Stimulated activated memory B cell treated with anti-CD40 and anti-IgM and Interleukin-4, amounts not matched to agents 10 μg/mL and 1 μg/mL and 100 μg/mL, for 72 hours (primary cell): Measurements from ENCODE around the gene MED15.

Experiments used
- ATAC-seq: fragments of 150-1000 bp; cut with Tn5 transposase; 2 replicates; pipeline ENCODE4 v1.10.0; 2021
- H3K27ac Mint-ChIP-seq: one replicate; pipeline ENCODE4 v1.8.0; 2022; ENCODE audit warnings: mild to moderate bottlenecking, mixed read lengths
- H3K27me3 Mint-ChIP-seq: one replicate; pipeline ENCODE4 v1.8.0; 2022; ENCODE audit warnings: mixed read lengths
- H3K36me3 Mint-ChIP-seq: one replicate; pipeline ENCODE4 v1.8.0; 2022; ENCODE audit warnings: mixed read lengths
- H3K4me1 Mint-ChIP-seq: one replicate; pipeline ENCODE4 v1.8.0; 2022; ENCODE audit warnings: mixed read lengths
- H3K4me3 Mint-ChIP-seq: one replicate; pipeline ENCODE4 v1.8.0; 2022; ENCODE audit warnings: mild to moderate bottlenecking, moderate library complexity, mixed read lengths
- H3K9me3 Mint-ChIP-seq: one replicate; pipeline ENCODE4 v1.8.0; 2022; ENCODE audit warnings: mixed read lengths

Gene MED15

DNA sequence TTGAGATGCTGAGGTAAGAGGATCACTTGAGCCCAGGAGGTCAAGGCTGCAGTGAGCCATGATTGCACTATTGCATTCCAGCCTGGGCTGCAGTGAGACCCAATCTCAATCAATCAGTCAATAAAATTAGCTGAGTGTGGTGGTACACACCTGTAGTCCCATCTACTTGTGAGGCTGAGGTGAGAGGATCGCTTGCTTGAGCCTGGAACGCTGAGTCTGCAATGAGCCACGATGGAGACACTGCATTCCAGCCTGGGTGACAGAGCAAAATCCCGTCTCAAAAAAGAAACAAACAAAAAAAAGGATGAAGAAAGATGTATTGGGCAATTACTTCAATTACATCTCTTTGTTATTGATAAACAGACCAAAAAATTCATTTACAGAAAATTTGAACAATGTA lies 54.5 kb downstream of the MED15 start:
- H3K36me3 Mint-ChIP-seq, result peaks cover 74% of the 10 kb centered on the region
- H3K27me3 Mint-ChIP-seq, result no peaks in the 10 kb centered on the region
- peaks cover 10% of the 10 kb centered on the region for H3K4me1 Mint-ChIP-seq
- H3K27ac Mint-ChIP-seq, result no peak overlapping the region
- H3K4me3 Mint-ChIP-seq, result no peak overlapping the region
- H3K9me3 Mint-ChIP-seq, result peaks cover 9% of the 10 kb centered on the region
- no peak for ATAC-seq

DNA sequence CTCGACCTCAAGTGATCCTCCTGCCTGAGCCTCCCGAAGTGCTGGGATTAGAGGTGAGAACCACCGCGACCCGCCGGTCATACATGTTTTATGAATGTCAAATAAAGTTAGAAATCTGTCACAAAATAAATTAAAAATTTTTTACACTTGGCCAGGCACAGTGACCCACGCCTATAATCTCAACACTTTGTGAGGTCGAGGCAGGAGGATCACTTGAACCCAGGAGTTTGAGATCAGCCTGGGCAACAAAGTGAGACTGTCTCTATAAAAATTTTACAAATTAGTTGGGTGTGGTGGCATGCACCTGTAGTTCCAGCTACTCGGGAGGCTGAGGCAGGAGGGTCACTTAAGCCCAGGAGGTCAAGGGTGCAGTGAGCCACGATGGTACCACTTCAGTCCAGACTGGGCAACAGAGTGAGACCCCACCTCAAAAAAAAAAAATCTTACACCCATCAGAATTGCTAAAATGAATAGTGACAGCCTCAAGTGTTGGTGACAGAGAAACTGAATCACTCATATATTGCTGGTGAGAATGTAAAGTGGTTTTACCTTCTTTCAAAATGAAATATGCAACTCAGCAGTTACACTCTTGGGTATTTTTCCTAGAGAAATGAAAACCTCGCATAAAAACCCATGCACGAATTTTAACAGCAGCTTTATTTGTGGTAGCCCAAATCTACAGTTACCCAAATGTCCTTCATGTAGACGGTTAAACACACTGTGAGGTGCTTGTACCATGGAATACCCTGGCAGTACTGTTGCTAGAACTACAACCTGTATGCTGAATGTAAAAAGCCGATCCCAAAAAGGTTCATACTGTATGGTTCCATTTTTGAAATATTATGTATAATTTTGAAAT lies 55.4 kb downstream of the MED15 start:
- no peak for ATAC-seq
- Mint-ChIP-seq H3K4me1 (peaks cover under 1% of the 10 kb centered on the region), H3K27me3 (no peaks in the 10 kb centered on the region), H3K27ac (no peak overlapping the region), H3K36me3 (peaks cover 73% of the 10 kb centered on the region), H3K4me3 (no peak overlapping the region), H3K9me3 (peaks cover 9% of the 10 kb centered on the region)

DNA sequence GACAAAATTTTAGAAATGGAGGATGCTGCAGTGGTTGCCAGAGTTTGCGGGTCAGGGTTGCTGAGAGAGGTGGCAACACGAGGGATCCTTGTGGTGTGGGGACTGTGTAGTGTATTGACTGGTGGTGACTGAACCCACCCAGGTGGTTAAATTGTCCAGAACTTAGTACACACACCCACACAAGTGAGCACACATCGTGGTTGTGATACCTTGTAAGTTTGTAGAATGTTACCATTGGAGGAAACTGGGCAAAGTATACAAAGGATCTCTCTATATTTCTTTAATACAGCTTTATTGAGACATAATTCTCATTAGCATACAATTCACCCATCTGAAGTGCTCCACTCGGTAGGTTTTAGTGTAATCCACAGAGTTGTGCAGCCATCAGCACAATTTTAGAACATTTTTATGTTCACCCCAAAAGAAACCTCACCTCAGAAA lies 56.1 kb downstream of the MED15 start:
- no peak overlapping the region for H3K27ac Mint-ChIP-seq
- ATAC-seq, result no peak
- peaks cover 4% of the 10 kb centered on the region for H3K4me1 Mint-ChIP-seq
- H3K27me3 Mint-ChIP-seq, result no peaks in the 10 kb centered on the region
- H3K36me3 Mint-ChIP-seq, result peaks cover 71% of the 10 kb centered on the region
- H3K4me3 Mint-ChIP-seq, result no peak overlapping the region
- H3K9me3 Mint-ChIP-seq, result peaks cover 8% of the 10 kb centered on the region

DNA sequence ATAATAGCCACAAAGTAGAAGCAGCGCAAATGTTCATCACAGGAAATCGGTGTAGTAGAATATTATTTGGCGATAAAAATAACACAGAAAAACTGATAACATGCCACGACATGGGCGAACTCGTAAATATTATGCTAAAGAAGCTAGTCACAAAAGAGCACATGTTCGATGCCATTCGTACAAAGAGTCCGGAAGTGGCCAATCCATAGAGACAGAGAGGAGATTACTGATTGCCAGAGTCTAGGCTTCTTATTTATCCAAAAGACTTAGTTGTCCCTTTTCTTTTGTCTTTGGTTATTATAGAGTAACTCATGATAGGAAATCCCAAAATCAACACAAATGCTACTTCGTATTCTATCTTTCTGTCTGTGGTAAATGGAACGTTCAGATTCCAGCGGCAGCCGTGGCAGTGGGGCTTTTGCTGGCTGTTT lies 56.5 kb downstream of the MED15 start:
- Mint-ChIP-seq H3K27ac (no peak overlapping the region), H3K9me3 (peaks cover 4% of the 10 kb centered on the region), H3K27me3 (no peaks in the 10 kb centered on the region), H3K36me3 (peaks cover 71% of the 10 kb centered on the region), H3K4me3 (no peak overlapping the region), H3K4me1 (peaks cover 9% of the 10 kb centered on the region)
- ATAC-seq, result no peak

DNA sequence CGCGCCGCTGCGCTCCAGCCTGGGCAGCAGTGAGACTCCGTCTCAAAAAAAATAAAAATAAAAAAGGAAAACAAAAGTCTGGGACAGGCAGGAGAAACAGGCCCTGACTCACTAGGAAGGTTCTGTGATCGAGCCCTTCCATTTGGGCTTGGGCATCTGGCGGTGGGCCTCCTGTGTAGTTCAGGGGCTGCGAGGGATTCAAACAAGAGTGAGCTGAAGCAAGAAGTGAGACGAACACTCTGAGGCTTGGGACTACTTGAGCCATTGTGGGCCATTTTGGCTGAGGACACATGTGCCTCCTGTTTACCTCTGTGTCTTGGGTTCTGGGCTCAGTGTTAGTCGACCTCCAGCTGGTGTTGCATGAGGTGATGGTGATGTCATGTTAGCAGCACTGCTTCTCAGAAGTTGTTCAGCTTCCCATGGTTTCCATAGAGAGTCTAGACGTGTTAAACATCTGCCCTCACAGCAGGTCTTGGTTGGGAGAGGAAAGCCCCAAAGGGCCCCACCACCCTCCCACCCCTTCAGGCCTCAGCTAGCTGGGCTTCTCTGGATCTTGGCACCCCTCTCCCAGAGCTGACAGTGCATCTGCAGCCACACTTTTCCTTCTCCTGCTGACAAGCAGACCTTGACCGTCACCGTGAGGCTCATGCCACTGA lies 57.8 kb downstream of the MED15 start:
- ATAC-seq, result no peak
- Mint-ChIP-seq H3K36me3 (peaks cover 69% of the 10 kb centered on the region), H3K4me3 (no peak overlapping the region), H3K9me3 (no peaks in the 10 kb centered on the region), H3K27ac (no peak overlapping the region), H3K27me3 (no peaks in the 10 kb centered on the region), H3K4me1 (peaks cover 20% of the 10 kb centered on the region)

DNA sequence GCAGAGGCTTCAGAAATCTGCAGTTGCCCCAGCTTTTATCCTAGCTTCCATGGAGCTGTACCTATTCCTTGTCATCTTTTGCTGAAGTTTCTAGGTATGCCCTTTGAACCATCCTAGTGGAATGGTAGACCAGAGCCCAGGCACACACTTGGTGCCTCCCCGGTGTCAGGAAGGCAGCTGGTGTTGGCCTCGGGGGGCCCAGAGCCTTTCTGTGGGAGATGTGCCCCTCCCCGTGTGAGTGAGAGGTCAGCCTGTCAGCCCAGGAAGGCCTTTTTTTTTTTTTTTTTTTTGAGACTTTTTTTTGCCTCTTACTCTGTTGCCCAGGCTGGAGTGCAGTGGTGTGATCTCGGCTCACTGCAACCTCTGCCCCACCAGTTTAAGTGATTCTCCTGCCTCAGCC lies 58.4 kb downstream of the MED15 start:
- ATAC-seq, result no peak
- Mint-ChIP-seq H3K4me1 (peaks cover 20% of the 10 kb centered on the region), H3K36me3 (peaks cover 66% of the 10 kb centered on the region), H3K27me3 (no peaks in the 10 kb centered on the region), H3K27ac (no peak overlapping the region), H3K9me3 (no peaks in the 10 kb centered on the region), H3K4me3 (no peak overlapping the region)

DNA sequence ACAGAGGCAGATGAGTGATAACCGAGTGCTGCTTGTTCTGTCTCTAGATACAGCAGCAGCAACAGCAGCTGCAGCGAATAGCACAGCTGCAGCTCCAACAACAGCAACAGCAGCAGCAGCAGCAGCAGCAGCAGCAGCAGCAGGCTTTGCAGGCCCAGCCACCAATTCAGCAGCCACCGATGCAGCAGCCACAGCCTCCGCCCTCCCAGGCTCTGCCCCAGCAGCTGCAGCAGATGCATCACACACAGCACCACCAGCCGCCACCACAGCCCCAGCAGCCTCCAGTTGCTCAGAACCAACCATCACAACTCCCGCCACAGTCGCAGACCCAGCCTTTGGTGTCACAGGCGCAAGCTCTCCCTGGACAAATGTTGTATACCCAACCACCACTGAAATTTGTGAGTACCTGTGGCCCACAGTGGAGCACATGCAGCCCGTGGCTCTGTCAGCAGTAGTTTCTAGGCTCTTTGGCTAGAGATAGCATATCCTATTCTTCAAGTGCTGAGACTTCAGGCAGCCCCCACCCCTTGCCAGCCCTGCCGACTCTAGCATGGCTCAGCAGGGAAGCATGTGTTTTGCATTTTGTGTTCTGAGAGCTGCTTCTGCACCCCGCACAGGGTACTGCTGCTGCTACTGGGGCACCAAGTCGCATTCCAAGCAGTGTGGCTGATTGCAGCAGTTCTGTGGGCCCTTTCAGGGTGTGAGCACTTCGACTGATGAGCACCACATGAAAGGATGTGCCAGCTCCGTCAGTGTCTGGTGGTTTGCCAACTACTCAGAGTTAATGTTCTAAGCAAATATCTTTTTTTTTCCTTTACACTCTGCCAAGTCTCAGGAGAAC lies 59.2 kb downstream of the MED15 start:
- no peaks in the 10 kb centered on the region for H3K9me3 Mint-ChIP-seq
- peaks cover 66% of the 10 kb centered on the region for H3K36me3 Mint-ChIP-seq
- no peaks in the 10 kb centered on the region for H3K27me3 Mint-ChIP-seq
- no peak overlapping the region for H3K4me3 Mint-ChIP-seq
- H3K27ac Mint-ChIP-seq, result no peak overlapping the region
- peaks cover 24% of the 10 kb centered on the region for H3K4me1 Mint-ChIP-seq
- ATAC-seq, result no peak

DNA sequence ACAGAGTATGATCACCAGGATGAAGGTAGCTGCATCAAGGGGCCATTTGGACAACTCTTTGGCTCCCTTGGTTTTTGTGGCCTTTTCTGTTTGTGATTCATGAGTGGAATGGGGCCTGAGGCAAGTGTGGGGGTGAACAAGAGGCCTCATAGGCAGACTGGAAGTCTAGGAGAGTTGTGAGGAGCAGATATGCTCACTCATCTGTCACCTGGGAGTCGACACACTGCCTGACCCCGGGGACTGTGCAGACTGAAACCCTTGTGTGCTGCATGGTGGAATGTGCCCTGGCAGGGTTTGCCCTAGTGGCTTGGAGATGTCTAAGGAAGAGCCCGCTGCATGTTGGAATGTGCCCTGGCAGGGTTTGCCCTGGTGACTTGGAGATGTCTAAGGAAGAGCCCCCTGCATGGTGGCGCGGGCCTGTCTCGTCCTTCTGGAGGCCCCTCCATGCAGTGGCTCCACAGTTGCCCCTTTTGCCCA lies 60.0 kb downstream of the MED15 start:
- Mint-ChIP-seq H3K4me1 (peaks cover 24% of the 10 kb centered on the region), H3K36me3 (peaks cover 71% of the 10 kb centered on the region)

DNA sequence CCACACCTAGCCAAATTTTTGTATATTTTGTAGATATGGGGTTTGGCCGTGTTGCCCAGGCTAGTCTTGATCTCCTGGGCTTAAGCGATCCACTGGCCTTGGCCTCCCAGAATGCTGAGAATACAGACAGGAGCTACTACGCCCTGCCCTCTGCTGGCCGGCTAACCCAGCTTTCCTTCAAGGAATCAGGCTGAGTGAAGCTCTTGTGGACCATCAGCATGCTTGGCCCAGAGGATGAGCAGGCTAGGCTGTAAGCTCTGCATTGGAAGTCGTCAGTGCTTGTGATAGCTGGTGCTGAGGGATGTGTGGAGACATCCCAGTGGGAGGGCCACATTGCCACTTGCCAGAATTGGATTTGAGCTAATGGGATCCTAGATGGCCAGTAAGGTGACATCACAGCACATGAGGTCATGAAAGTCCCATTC lies 60.6 kb downstream of the MED15 start:
- H3K36me3 Mint-ChIP-seq, result peaks cover 73% of the 10 kb centered on the region
- H3K27ac Mint-ChIP-seq, result peak overlapping the region; percentile 78
- ATAC-seq, result no peak
- no peak overlapping the region for H3K4me3 Mint-ChIP-seq
- peaks cover 24% of the 10 kb centered on the region for H3K4me1 Mint-ChIP-seq
- no peaks in the 10 kb centered on the region for H3K27me3 Mint-ChIP-seq
- H3K9me3 Mint-ChIP-seq, result no peaks in the 10 kb centered on the region

More for the DNA sequence above, 60.0 kb downstream of the MED15 start:
- no peak overlapping the region for H3K27ac Mint-ChIP-seq
- H3K9me3 Mint-ChIP-seq, result no peaks in the 10 kb centered on the region
- H3K27me3 Mint-ChIP-seq, result no peaks in the 10 kb centered on the region
- H3K4me3 Mint-ChIP-seq, result no peak overlapping the region
- ATAC-seq, result no peak

DNA sequence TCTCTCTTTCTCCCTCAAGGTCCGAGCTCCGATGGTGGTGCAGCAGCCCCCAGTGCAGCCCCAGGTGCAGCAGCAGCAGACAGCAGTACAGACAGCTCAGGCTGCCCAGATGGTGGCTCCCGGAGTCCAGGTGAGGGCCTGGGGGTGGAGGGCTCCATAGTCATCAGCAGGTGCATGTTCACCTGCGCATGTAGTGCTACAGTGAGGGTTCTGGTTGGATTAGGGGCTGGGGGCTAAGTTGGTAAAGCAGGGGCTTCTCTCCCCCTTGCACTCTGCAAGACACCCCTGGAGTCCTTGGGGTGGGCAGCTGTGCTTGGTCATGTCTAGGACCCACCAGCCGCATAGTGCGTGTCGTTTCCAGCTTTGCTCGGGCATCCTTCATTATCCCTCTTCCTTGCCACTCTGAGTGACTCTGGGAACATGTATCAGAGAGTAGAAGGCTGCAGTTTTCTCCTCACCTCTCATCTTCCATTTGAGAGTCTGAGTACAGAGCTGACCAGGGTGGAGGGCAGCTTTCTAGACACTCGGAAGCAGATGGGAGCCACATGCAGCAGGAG lies 61.2 kb downstream of the MED15 start:
- no peaks in the 10 kb centered on the region for H3K27me3 Mint-ChIP-seq
- H3K4me3 Mint-ChIP-seq, result no peak overlapping the region
- no peak for ATAC-seq
- H3K9me3 Mint-ChIP-seq, result no peaks in the 10 kb centered on the region
- peaks cover 78% of the 10 kb centered on the region for H3K36me3 Mint-ChIP-seq
- peaks cover 24% of the 10 kb centered on the region for H3K4me1 Mint-ChIP-seq
- peak overlapping the region; percentile 78 for H3K27ac Mint-ChIP-seq

DNA sequence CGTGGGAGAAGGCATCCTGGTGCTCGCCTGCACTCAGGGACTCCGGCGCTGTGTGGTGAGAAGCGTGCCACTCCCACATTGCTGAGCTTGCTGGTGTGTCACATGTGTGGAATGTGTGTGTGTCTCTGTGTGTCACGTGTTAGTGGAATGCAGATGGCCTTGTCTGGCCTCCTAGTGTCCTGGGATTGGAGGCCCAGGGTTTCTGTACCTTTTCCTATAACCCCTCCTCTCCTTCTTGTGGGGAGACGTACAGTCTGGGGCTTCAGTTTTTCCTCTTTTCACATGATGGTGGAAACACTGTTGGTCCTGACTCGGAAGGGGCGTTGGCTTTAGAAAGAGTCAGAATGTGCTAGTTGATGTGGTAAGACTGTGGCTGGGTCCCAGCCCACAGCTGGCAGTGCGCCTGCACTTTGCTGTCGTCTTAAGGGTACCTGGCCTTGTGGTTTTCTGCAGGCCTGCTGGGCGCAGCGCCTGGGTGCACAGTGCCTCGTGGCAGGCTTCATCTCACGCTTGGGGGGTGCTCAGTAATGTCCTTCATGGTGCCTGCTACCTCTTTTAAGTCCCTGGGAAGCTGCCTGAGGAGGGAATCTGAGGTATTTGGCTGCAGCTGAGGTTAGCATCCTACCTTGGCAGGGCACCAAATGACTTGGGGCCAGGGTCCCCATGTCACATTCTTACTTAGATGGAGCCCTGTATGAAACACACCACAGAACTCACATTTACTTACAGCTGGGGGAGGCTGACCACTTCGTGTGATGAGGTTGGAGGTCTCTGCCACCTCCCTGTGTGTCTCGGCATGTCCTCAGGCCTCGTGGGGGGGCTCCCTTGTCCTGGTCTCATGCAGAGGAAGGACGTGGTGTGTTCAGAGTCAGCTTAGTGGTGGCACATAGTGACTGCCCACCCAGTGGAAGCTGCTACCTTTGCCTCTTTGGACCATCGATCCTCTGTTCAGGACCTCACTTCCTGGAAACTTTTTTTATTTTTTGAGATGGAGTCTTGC lies 61.9 kb downstream of the MED15 start:
- Mint-ChIP-seq H3K27ac (peak overlapping the region; percentile 78), H3K36me3 (peaks cover 82% of the 10 kb centered on the region), H3K27me3 (no peaks in the 10 kb centered on the region), H3K4me1 (peaks cover 24% of the 10 kb centered on the region), H3K4me3 (no peak overlapping the region), H3K9me3 (no peaks in the 10 kb centered on the region)
- ATAC-seq, result peak; percentile 96

DNA sequence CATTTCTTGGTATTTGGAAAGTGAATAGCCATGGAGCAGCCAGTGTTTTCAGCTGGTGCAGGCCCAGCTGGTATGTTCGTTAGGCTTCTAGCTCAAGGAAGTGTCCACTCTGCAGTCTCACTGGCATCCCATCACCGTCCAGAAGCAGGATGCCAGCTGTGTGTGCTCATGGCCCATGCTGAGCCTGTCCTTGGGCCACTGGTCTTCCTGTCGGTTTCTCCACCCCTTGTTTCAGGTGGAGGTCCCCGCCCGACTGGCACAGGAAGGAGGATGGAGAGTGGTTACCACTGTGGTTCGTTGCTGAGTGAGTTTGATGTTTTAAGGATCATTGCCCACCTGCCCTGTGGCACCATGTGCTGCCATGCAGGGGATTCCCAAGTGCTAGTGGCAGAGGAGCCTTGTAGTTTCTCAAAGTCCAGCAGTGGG lies 63.7 kb downstream of the MED15 start:
- no peaks in the 10 kb centered on the region for H3K9me3 Mint-ChIP-seq
- no peak overlapping the region for H3K27ac Mint-ChIP-seq

DNA sequence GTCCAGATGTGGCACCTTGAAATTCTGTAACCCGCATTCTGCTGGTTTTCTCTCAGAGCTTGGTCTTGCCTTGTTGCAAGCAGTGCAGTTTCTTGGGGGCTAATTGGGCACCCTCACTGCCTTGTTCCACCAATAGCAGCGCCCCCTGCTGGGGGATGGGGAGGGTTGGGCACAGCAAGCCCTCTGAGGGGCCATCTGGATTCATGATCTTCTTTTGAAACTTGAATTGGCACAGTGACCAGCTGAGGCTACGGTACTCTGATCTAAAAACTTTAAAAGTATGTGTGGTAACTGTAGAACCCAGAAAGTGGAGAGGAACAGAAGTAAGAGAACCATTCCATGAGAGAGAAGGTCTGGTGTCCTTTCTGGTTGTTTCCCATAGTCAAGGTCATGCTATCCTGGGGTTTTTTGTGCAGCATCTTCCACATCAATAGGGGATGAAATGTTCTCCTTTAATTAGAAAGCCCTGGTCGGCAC lies 64.2 kb downstream of the MED15 start:
- Mint-ChIP-seq H3K36me3 (peaks cover 75% of the 10 kb centered on the region), H3K9me3 (no peaks in the 10 kb centered on the region), H3K4me3 (no peak overlapping the region), H3K27me3 (no peaks in the 10 kb centered on the region), H3K4me1 (peaks cover 28% of the 10 kb centered on the region), H3K27ac (no peak overlapping the region)
- no peak for ATAC-seq

More for the DNA sequence above, 63.7 kb downstream of the MED15 start:
- Mint-ChIP-seq H3K4me3 (no peak overlapping the region), H3K27me3 (no peaks in the 10 kb centered on the region), H3K4me1 (peaks cover 24% of the 10 kb centered on the region), H3K36me3 (peaks cover 75% of the 10 kb centered on the region)
- ATAC-seq, result no peak
